Measurements from ENCODE around the gene MGARP. TPM values are rescaled to one million over a fixed set of nuclear protein-coding genes. Genes with fewer than 3 reads are reported as not detected.
"Not testable (repeated sequence)": the region's sequence is repeated elsewhere in the genome, so short reads cannot be mapped to it uniquely, and the experiment has no call there.

MGARP gene
- total and polyA plus RNA-seq, 9 donors, result 11.4 to 108 (median 19.9) TPM

GRCh38 chr4:139314047-139314800, 34.2 kb upstream of the MGARP start:
- WGBS, 3 donors, result 94 to 96% (median 95%) methylated on average over 4 of the region's 4 CpGs
- TF ChIP-seq POLR2A (IDR thresholded peaks at IDR 0.05), result no peak
- no peak for TF ChIP-seq CTCF (IDR thresholded peaks at IDR 0.05)
- no peak for TF ChIP-seq EP300 (IDR thresholded peaks at IDR 0.05)

GRCh38 chr4:139313414-139313813, 33.4 kb upstream of the MGARP start:
- H3K36me3 ChIP-seq; H3K27me3 ChIP-seq; intact Hi-C loops (cut with DNase I); DNase-seq; H3K4me3 ChIP-seq; H3K9me3 ChIP-seq; H3K4me1 ChIP-seq (ENCODE audit: insufficient read depth); H3K27ac ChIP-seq: not testable (repeated sequence)
- 90 to 96% (median 92%) methylated on average over 10 of the region's 10 CpGs for WGBS, 3 donors

More at GRCh38 chr4:139314047-139314800, 34.2 kb upstream of the MGARP start:
- H3K27me3 ChIP-seq, result no peaks in the 10 kb centered on the region
- H3K36me3 ChIP-seq, result no peaks in the 10 kb centered on the region
- no peak for DNase-seq
- H3K27ac ChIP-seq, result no peak overlapping the region
- H3K9me3 ChIP-seq, result no peaks in the 10 kb centered on the region
- H3K4me1 ChIP-seq (ENCODE audit: insufficient read depth), result peaks cover 2% of the 10 kb centered on the region
- intact Hi-C loops (cut with DNase I), result no loop called here
- H3K4me3 ChIP-seq, result no peak overlapping the region

- intact Hi-C loops (cut with DNase I), result no loop called here
- Histone ChIP-seq H3K36me3 (no peaks in the 10 kb centered on the region), H3K9me3 (no peaks in the 10 kb centered on the region), H3K4me1 (ENCODE audit: insufficient read depth) (peaks cover 2% of the 10 kb centered on the region), H3K27ac (no peak overlapping the region), H3K27me3 (no peaks in the 10 kb centered on the region), H3K4me3 (no peak overlapping the region)
- no peak for DNase-seq
- whole genome bisulfite sequencing, 3 donors, result 88 to 93% (median 93%) methylated on average over 3 of the region's 3 CpGs
- TF ChIP-seq EP300 (IDR thresholded peaks at IDR 0.05) (no peak), POLR2A (IDR thresholded peaks at IDR 0.05) (no peak), CTCF (IDR thresholded peaks at IDR 0.05) (no peak)
These were observed 32.7 kb upstream of the MGARP start for GRCh38 chr4:139312552-139313332.

GRCh38 chr4:139311909-139312308, 31.9 kb upstream of the MGARP start:
- no peak overlapping the region for H3K4me3 ChIP-seq
- no peak overlapping the region for H3K27ac ChIP-seq
- WGBS, 3 donors, result 57 to 68% (median 57%) methylated on average over 3 of the region's 3 CpGs
- H3K4me1 ChIP-seq (ENCODE audit: insufficient read depth), result peaks cover 3% of the 10 kb centered on the region
- intact Hi-C loops (cut with DNase I), result no loop called here
- DNase-seq, result no peak
- H3K36me3 ChIP-seq, result no peaks in the 10 kb centered on the region
- H3K27me3 ChIP-seq, result no peaks in the 10 kb centered on the region
- no peaks in the 10 kb centered on the region for H3K9me3 ChIP-seq
- TF ChIP-seq EP300 (IDR thresholded peaks at IDR 0.05) (no peak), CTCF (IDR thresholded peaks at IDR 0.05) (no peak), POLR2A (IDR thresholded peaks at IDR 0.05) (no peak)

All from ovary (tissue), 9 donors.